Transverse colon (tissue), 3 donors: ENCODE measurements around the gene DCAF11.

Source experiments
- EP300 ChIP-seq: sonication (generic); formaldehyde crosslinking; IDR thresholded peaks from one replicate; pipeline ENCODE4 v1.6.1; 2017; ENCODE audit warnings: antibody characterized with exemption, low read depth
- TF ChIP-seq, protein P1 (sequence below), 5 experiments: fragments of 200-600 bp in 3 of 5; fragments of 450-650 bp in 2 of 5; sonication (generic) in 3 of 5; IDR thresholded peaks; 1 replicate in 2 of 5; 2 replicates in 3 of 5; pipeline ENCODE4 v1.5.1; 2016 to 2017; ENCODE audit warnings: antibody characterized with exemption in 5 of 5, inconsistent platforms in 3 of 5, mild to moderate bottlenecking in 2 of 5, moderate library complexity in 1 of 5

- TF ChIP-seq, protein P1, sequence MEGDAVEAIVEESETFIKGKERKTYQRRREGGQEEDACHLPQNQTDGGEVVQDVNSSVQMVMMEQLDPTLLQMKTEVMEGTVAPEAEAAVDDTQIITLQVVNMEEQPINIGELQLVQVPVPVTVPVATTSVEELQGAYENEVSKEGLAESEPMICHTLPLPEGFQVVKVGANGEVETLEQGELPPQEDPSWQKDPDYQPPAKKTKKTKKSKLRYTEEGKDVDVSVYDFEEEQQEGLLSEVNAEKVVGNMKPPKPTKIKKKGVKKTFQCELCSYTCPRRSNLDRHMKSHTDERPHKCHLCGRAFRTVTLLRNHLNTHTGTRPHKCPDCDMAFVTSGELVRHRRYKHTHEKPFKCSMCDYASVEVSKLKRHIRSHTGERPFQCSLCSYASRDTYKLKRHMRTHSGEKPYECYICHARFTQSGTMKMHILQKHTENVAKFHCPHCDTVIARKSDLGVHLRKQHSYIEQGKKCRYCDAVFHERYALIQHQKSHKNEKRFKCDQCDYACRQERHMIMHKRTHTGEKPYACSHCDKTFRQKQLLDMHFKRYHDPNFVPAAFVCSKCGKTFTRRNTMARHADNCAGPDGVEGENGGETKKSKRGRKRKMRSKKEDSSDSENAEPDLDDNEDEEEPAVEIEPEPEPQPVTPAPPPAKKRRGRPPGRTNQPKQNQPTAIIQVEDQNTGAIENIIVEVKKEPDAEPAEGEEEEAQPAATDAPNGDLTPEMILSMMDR (IDR thresholded peaks at IDR 0.05): no peak
- no peak for TF ChIP-seq EP300
Observed at GRCh38 chr14:24150061-24150460, 35.5 kb downstream of the DCAF11 start.
